NB4 (cell line): Measurements from ENCODE around the gene ASIP.

Experiments used
- CTCF ChIP-seq: IDR thresholded peaks from one replicate; pipeline ENCODE4 v1.5.1; 2012; ENCODE audit warnings: low read depth, low read length
- MAX ChIP-seq: IDR thresholded peaks from 2 replicates; pipeline ENCODE4 v1.6.1; 2011; ENCODE audit warnings: low read depth, low read length
- MYC ChIP-seq: IDR thresholded peaks from 2 replicates; pipeline ENCODE4 v1.6.1; 2011; ENCODE audit warnings: low read depth, low read length
- POLR2A ChIP-seq: IDR thresholded peaks from 2 replicates; pipeline ENCODE4 v1.6.1; 2011; ENCODE audit warnings: mild to moderate bottlenecking; ENCODE audit not compliant: insufficient read length; ENCODE audit errors: extremely low read depth

- no peak for TF ChIP-seq POLR2A
- no peak for TF ChIP-seq CTCF
- TF ChIP-seq MAX = no peak
- TF ChIP-seq MYC = no peak
Observed at GRCh38 chr20:34302312-34302722, 61.1 kb downstream of the ASIP start.
